GM12878 (cell line): ENCODE measurements around the gene CNPPD1. TPM values are rescaled to one million over a fixed set of nuclear protein-coding genes. Genes with fewer than 3 reads are reported as not detected.

ENCODE experiments used
- ATAC-seq: fragments of 200-7000 bp; cut with Tn5 transposase; 3 replicates; pipeline ENCODE4 v1.9.1; 2020; ENCODE audit warnings: mild to moderate bottlenecking, moderate library complexity
- Bru-seq: library from RNA; stranded (reverse); fragments of 400-500 nt; gene quantifications from one replicate; lab custom pipeline; 2021; lab: Mats Ljungman, UMichigan
- BruChase-seq, 2 experiments: library from RNA; stranded (reverse); fragments of 400-500 nt; gene quantifications; one replicate each; lab custom pipeline; 2021; lab: Mats Ljungman, UMichigan
- BruUV-seq: library from RNA; stranded (reverse); fragments of 400-500 nt; replicated peaks from 2 replicates; lab custom pipeline; 2021; lab: Mats Ljungman, UMichigan
- CTCF ChIA-PET: fragments of 300-600 bp; sonication (Branson Sonifier 250); formaldehyde crosslinking; extraction: SDS; loops from one replicate; lab custom pipeline; 2021; ENCODE audit warnings: inconsistent platforms; lab: Yijun Ruan, JAX
- POLR2A ChIA-PET: fragments of 350-600 bp; formaldehyde crosslinking; extraction: SDS; loops from one replicate; lab custom pipeline; 2021; ENCODE audit warnings: inconsistent platforms; lab: Charles Lee
- RAD21 ChIA-PET: fragments of 300-600 bp; sonication (Branson Sonifier 250); formaldehyde crosslinking; loops from one replicate; lab custom pipeline; 2023; ENCODE audit warnings: antibody characterized with exemption; ENCODE audit not compliant: unreplicated experiment; lab: Charles Lee
- SMC1A ChIA-PET: fragments of 300-600 bp; sonication (Branson Sonifier 250); formaldehyde crosslinking; loops from one replicate; lab custom pipeline; 2023; ENCODE audit not compliant: unreplicated experiment, uncharacterized antibody; lab: Charles Lee
- DNase-seq: peaks from one replicate; pipeline ENCODE4 v3.0.0-alpha.2; 2011; ENCODE audit warnings: low read depth, low spot score
- FAIRE-seq: peaks from 3 replicates; lab custom pipeline; 2011; peaks lifted over from hg19 to GRCh38; lab: Jason Lieb, UNC
- H2AFZ ChIP-seq: 2 replicates; pipeline ENCODE4 v1.6.0; 2011; ENCODE audit warnings: low read depth, low read length, control low read depth; ENCODE audit not compliant: control insufficient read depth
- H3K27ac ChIP-seq: 2 replicates; pipeline ENCODE4 v1.5.1; 2011; ENCODE audit warnings: control low read depth; ENCODE audit not compliant: control insufficient read depth, insufficient read depth
- H3K27me3 ChIP-seq, 2 experiments: replicated peaks in 1 of 2; 2 replicates each; pipeline versions ENCODE4 v1.6.0 to v1.6.1; 2011; ENCODE audit warnings: low read length in 1 of 2; ENCODE audit not compliant: control insufficient read depth in 2 of 2, insufficient read depth in 2 of 2
- H3K36me3 ChIP-seq, 2 experiments: 2 replicates each; pipeline ENCODE4 v1.5.1; 2011; ENCODE audit warnings: low read length in 1 of 2; ENCODE audit not compliant: control insufficient read depth in 2 of 2, insufficient read depth in 2 of 2
- H3K4me1 ChIP-seq: 2 replicates; pipeline ENCODE4 v1.6.1; 2011; ENCODE audit warnings: mild to moderate bottlenecking, low read length, moderate library complexity, mixed read lengths; ENCODE audit not compliant: control insufficient read depth, insufficient read depth
- H3K4me2 ChIP-seq: 2 replicates; pipeline ENCODE4 v1.6.0; 2011; ENCODE audit warnings: control low read depth; ENCODE audit not compliant: control insufficient read depth, insufficient read depth
- H3K4me3 ChIP-seq: fragments of 200-600 bp; sonication (generic); 2 replicates; pipeline ENCODE4 v1.5.1; 2016
- H3K79me2 ChIP-seq: 2 replicates; pipeline ENCODE4 v1.6.0; 2011; ENCODE audit warnings: low read length; ENCODE audit not compliant: control insufficient read depth, insufficient read depth
- H3K9ac ChIP-seq: 2 replicates; pipeline ENCODE4 v1.8.0; 2011; ENCODE audit warnings: low read length, control low read depth, mixed read lengths; ENCODE audit not compliant: control insufficient read depth, insufficient read depth
- H3K9me3 ChIP-seq: replicated peaks from 3 replicates; pipeline ENCODE4 v1.5.1; 2011; ENCODE audit warnings: mild to moderate bottlenecking, low read length; ENCODE audit not compliant: control insufficient read depth, insufficient read depth
- H4K20me1 ChIP-seq: 2 replicates; pipeline ENCODE4 v1.6.0; 2011; ENCODE audit not compliant: control insufficient read depth, insufficient read depth
- BMI1 ChIP-seq: fragments of 450-650 bp; IDR thresholded peaks from 2 replicates; pipeline ENCODE4 v1.6.1; 2016; ENCODE audit warnings: mild to moderate bottlenecking, moderate library complexity, borderline replicate concordance
- CREB1 ChIP-seq: IDR thresholded peaks from 2 replicates; pipeline ENCODE4 v1.6.1; 2012; ENCODE audit warnings: low read depth, mild to moderate bottlenecking, inconsistent platforms
- EZH2 ChIP-seq: IDR thresholded peaks from 2 replicates; pipeline ENCODE4 v1.6.1; 2012; ENCODE audit warnings: low read depth, mild to moderate bottlenecking, control low read depth, inconsistent platforms, low read length, borderline replicate concordance; ENCODE audit not compliant: control insufficient read depth
- IRF3 ChIP-seq: fragments of 450-650 bp; IDR thresholded peaks from 2 replicates; pipeline ENCODE4 v1.6.1; 2014; ENCODE audit warnings: mild to moderate bottlenecking
- PRDM15 ChIP-seq: fragments of 450-650 bp; formaldehyde crosslinking; IDR thresholded peaks from 2 replicates; pipeline ENCODE4 v1.4.0; 2020; ENCODE audit warnings: mild to moderate bottlenecking, moderate library complexity
- SKIL ChIP-seq: fragments of 450-650 bp; IDR thresholded peaks from 2 replicates; pipeline ENCODE4 v1.6.1; 2017; ENCODE audit warnings: mild to moderate bottlenecking, low read depth, inconsistent platforms; ENCODE audit not compliant: poor library complexity, severe bottlenecking
- SUZ12 ChIP-seq: fragments of 200-600 bp; sonication (generic); IDR thresholded peaks from one replicate; pipeline ENCODE4 v1.6.1; 2018; ENCODE audit warnings: antibody characterized with exemption, mild to moderate bottlenecking; ENCODE audit not compliant: unreplicated experiment
- ZNF384 ChIP-seq: IDR thresholded peaks from 2 replicates; pipeline ENCODE4 v1.6.1; 2012; ENCODE audit warnings: low read depth, mild to moderate bottlenecking, low read length, improper control_type of control experiment, borderline replicate concordance
- WGBS: methylation state at CpG from one replicate; pipeline ENCODE4 v1.1.6; 2016; ENCODE audit warnings: low lambda C conversion rate; ENCODE audit not compliant: insufficient replicate concordance, insufficient coverage; ENCODE audit errors: missing lambda C conversion rate; 5-methylcytosine and 5-hydroxymethylcytosine counted together
- in situ Hi-C: fragments of 300-500 bp; cut with MboI; formaldehyde crosslinking; loops from 9 replicates; pipeline ENCODE4 v1.14.3; 2018; ENCODE audit warnings: mixed read lengths
- intact Hi-C: fragments of 100-400 bp; cut with micrococcal nuclease; formaldehyde crosslinking; loops from one replicate; pipeline ENCODE4 v1.14.2; 2022; ENCODE audit not compliant: unreplicated experiment
- long read RNA-seq, 2 experiments: library from polyadenylated mRNA; unstranded; transcript quantifications; one replicate each; pipeline ENCODE4 v2.0.0, GENCODE V29; 2019 to 2020
- polyA minus RNA-seq, 3 experiments: library from RNA; depleted of rRNA, polyadenylated mRNA; stranded (reverse); fragments of >200 nt; gene quantifications; 2 replicates each; pipeline ENCODE4 v1.2.3, GENCODE V29; 2011
- polyA plus RNA-seq, 11 experiments: library from polyadenylated mRNA; depleted of rRNA in 4 of 11; unstranded in 6 of 11; stranded (reverse) in 5 of 11; fragments of >200 nt; fragmentation: Nextera tagmentation in 4 of 11; fragmentation: Illumina TruSeq in 1 of 11; extraction: Ambion mirVana in 4 of 11; extraction: Trizol in 1 of 11; gene quantifications; 1 replicate in 1 of 11; 2 replicates in 10 of 11; pipeline versions ENCODE4 v1.2.1 to v1.2.3, GENCODE V29; 2011 to 2016; ENCODE audit warnings: inconsistent platforms in 2 of 11, missing spikeins in 2 of 11, low read depth in 1 of 11
- total RNA-seq, 4 experiments: library from RNA; depleted of rRNA in 3 of 4; stranded (reverse); fragments of >200 nt in 3 of 4; fragmentation: Illumina TruSeq in 1 of 4; extraction: Trizol in 1 of 4; gene quantifications; 2 replicates each; pipeline versions ENCODE4 v1.2.1 to v1.2.3, GENCODE V29; 2013 to 2021

Gene CNPPD1
- 16.2 TPM in 2 replicates for total RNA-seq (2013; cell fraction: nucleolus; rRNA removed)
- total RNA-seq (2014; rRNA removed) (43.5 and 46.4 TPM in 2 replicates), total RNA-seq (2014; rRNA removed; fragmentation: Illumina TruSeq; extraction: Trizol) (23.1 and 24.2 TPM in 2 replicates), total RNA-seq (2021) (64.1 and 67.8 TPM in 2 replicates), polyA plus RNA-seq (2011; rRNA removed) (21.4 and 41.8 TPM in 2 replicates), polyA plus RNA-seq (2014; fragmentation: Illumina TruSeq; extraction: Trizol) (17.1 and 31.9 TPM in 2 replicates), polyA plus RNA-seq (2014; fragmentation: Nextera tagmentation; extraction: Ambion mirVana) (10 to 100 TPM; 12.2 to 24.2 TPM), polyA plus RNA-seq (2014; rRNA removed) (45.0 and 50.6 TPM in 2 replicates), polyA plus RNA-seq (2016; fragmentation: Nextera tagmentation; extraction: Ambion mirVana) (10 to 100 TPM; 81.2 to 86.6 TPM), polyA minus RNA-seq (2011; rRNA and poly(A)+ RNA removed) (20.7 and 25.3 TPM in 2 replicates), Bru-seq, nascent RNA (percentile 78 among the genes with signal in this experiment), BruChase-seq, experiment 1, labeled RNA remaining after a 6-hour chase (percentile 87 among the genes with signal in this experiment), BruChase-seq, experiment 2, labeled RNA remaining after a 2-hour chase (percentile 87 among the genes with signal in this experiment)
- 17.4 TPM for polyA plus RNA-seq (2011; ENCODE audit: low read depth)
- polyA plus RNA-seq (2011; cell fraction: cytosol; rRNA removed) = 50.8 and 51.1 TPM in 2 replicates
- polyA plus RNA-seq (2011; cell fraction: nucleus; rRNA removed) = 63.3 and 80.1 TPM in 2 replicates
- 36.1 and 40.4 TPM in 2 replicates for polyA plus RNA-seq (2012)
- polyA minus RNA-seq (2011; cell fraction: cytosol; rRNA and poly(A)+ RNA removed) = 7.4 and 10.6 TPM in 2 replicates
- 9.4 and 18.3 TPM in 2 replicates for polyA minus RNA-seq (2011; cell fraction: nucleus; rRNA and poly(A)+ RNA removed)
- long read RNA-seq, experiment 1, transcript CNPPD1-201 (8 exons, 2,060 nt) = major isoform, 65 of 86 reads
- long read RNA-seq, experiment 1, partial matches to known transcripts = 1 of 86 reads
- long read RNA-seq, experiment 1, other reads (novel, unspliced or antisense) = 19 of 86 reads
- long read RNA-seq, experiment 2, partial matches to known transcripts = 1 of 11 reads
- long read RNA-seq, experiment 2, other reads (novel, unspliced or antisense) = 9 of 11 reads

- BruUV-seq = TSS peak; percentile 79
- H3K9me3 ChIP-seq = no peaks in the 10 kb centered on the region
- intact Hi-C loops (loop anchor here (1.0 to 5.0 kb wide), 6 partner anchors 17 to 210 kb away; partner anchors contain the start of genes DNAJB2, DNPEP, NHEJ1 and TUBA4A), in situ Hi-C loops (no loop called here)
- peak; percentile 88 for ATAC-seq
- 2% methylated on average over 46 of the region's 69 CpGs for WGBS
- peak within 1 kb of the TSS; percentile 90 for H2AFZ ChIP-seq
- ChIA-PET CTCF (interaction anchor here (0.9 to 3.9 kb wide), 16 partner anchors 17 to 283 kb away, joined by 3 to 52 read pairs (median 5); partner anchors contain the start of genes DNAJB2, NHEJ1, TUBA4A and ZFAND2B), POLR2A (interaction anchor here (0.6 to 5.0 kb wide), 19 partner anchors 27 to 281 kb away, joined by 3 to 47 read pairs (median 6); partner anchors contain the start of genes ABCB6, ANKZF1, ATG9A and DNAJB2), SMC1A (interaction anchor here (0.6 to 2.5 kb wide), 14 partner anchors 11 to 122 kb away, joined by 3 to 14 read pairs (median 8); partner anchors contain the start of genes ABCB6, ANKZF1, ATG9A and DNAJB2), RAD21 (interaction anchor here (1.0 to 3.7 kb wide), 9 partner anchors 17 to 124 kb away, joined by 4 to 25 read pairs (median 6); partner anchors contain the start of genes DNAJB2 and ZFAND2B)
- H3K4me3 ChIP-seq = peak within 1 kb of the TSS; percentile 83
- DNase-seq = no peak
- H3K4me2 ChIP-seq = peak within 1 kb of the TSS; percentile 89
- H3K4me1 ChIP-seq = peaks cover 10% of the 10 kb centered on the region
- peak; percentile 75 for FAIRE-seq
- no peaks in the 10 kb centered on the region for H3K27me3 ChIP-seq
- peak within 1 kb of the TSS; percentile 98 for H3K27ac ChIP-seq
- H4K20me1 ChIP-seq = no peaks in the 10 kb centered on the region
- peak within 1 kb of the TSS; percentile 97 for H3K9ac ChIP-seq
- peaks cover 32% of the 10 kb centered on the region for H3K79me2 ChIP-seq
- H3K36me3 ChIP-seq = peaks cover 7 to 12% of the 10 kb centered on the region in 2 experiments
- TF ChIP-seq PRDM15 (no peak), CREB1 (peak; percentile 58; the same call in 1 of the 2 replicates), IRF3 (no peak; the same call in 1 of the 2 replicates), EZH2 (no peak), SUZ12 (no peak), ZNF384 (no peak), SKIL (no peak), BMI1 (no peak)
Observed at GRCh38 chr2:219176818-219177551, at the start of gene CNPPD1. CNPPD1 (minus strand) TSS chr2:219176925; CDS start chr2:219176828, 97 bp downstream.
